ENCODE results near the gene RAB11FIP5.

DNA sequence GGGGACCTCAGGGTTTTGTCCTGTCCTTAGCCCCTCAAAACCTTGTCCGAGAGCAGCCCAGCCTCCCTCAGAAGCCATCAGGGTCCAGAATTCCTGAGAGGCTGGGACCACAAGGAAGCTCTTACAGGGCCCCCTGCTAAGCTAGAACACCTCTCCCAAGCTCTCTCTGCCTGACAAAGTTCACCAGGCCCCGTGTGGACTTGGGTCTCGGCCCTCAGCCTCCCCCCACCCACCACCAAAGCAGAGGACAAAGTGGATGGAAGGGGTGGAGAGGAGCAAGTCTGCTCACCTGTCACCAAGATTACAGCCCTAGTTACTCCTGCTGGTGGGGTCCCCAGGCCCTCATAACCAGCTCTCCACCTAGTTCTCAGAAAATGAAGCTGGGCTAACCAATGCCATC, 16.8 kb downstream of the RAB11FIP5 start:
- TF ChIP-seq, protein P1, sequence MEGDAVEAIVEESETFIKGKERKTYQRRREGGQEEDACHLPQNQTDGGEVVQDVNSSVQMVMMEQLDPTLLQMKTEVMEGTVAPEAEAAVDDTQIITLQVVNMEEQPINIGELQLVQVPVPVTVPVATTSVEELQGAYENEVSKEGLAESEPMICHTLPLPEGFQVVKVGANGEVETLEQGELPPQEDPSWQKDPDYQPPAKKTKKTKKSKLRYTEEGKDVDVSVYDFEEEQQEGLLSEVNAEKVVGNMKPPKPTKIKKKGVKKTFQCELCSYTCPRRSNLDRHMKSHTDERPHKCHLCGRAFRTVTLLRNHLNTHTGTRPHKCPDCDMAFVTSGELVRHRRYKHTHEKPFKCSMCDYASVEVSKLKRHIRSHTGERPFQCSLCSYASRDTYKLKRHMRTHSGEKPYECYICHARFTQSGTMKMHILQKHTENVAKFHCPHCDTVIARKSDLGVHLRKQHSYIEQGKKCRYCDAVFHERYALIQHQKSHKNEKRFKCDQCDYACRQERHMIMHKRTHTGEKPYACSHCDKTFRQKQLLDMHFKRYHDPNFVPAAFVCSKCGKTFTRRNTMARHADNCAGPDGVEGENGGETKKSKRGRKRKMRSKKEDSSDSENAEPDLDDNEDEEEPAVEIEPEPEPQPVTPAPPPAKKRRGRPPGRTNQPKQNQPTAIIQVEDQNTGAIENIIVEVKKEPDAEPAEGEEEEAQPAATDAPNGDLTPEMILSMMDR (IDR thresholded peaks at IDR 0.05) = no peak
- TF ChIP-seq POLR2A (IDR thresholded peaks at IDR 0.05) = no peak
- no peak for TF ChIP-seq POLR2AphosphoS5 (IDR thresholded peaks at IDR 0.05; ENCODE audit: insufficient read depth in 1 of 2, low read depth in 1 of 2)
